K562 (cell line): ENCODE measurements around the gene VWA5B1.

ENCODE experiments used
- CTCF ChIP-seq, 3 experiments: IDR thresholded peaks in 2 of 3; conservative IDR thresholded peaks in 1 of 3; 2 replicates each; pipeline ENCODE4 v1.5.1; 2011 to 2012; ENCODE audit warnings: low read length in 3 of 3, mild to moderate bottlenecking in 3 of 3, control low read depth in 2 of 3, improper control_type of control experiment in 1 of 3, inconsistent platforms in 1 of 3, low read depth in 1 of 3, mixed read lengths in 1 of 3, moderate library complexity in 1 of 3; ENCODE audit not compliant: insufficient read depth in 2 of 3
- ELF4 ChIP-seq: fragments of 450-650 bp; formaldehyde crosslinking; IDR thresholded peaks from 2 replicates; pipeline ENCODE4 v1.4.0; 2022; ENCODE audit warnings: missing genetic modification characterization
- ELK1 ChIP-seq: sonication (generic); formaldehyde crosslinking; IDR thresholded peaks from 2 replicates; pipeline ENCODE4 v1.8.1; 2022; ENCODE audit warnings: missing genetic modification reagents
- POLR2AphosphoS5 ChIP-seq: IDR thresholded peaks from 2 replicates; pipeline ENCODE4 v1.6.1; 2011; ENCODE audit warnings: mild to moderate bottlenecking, low read depth, low read length, moderate library complexity; ENCODE audit not compliant: control insufficient read depth, insufficient read depth
- TFAP4 ChIP-seq: sonication (generic); formaldehyde crosslinking; IDR thresholded peaks from 2 replicates; pipeline ENCODE4 v1.8.0; 2022; ENCODE audit warnings: missing genetic modification reagents, mild to moderate bottlenecking, moderate library complexity, borderline replicate concordance
- ZFP36 ChIP-seq: fragments of 150-350 bp; IDR thresholded peaks from 2 replicates; pipeline ENCODE4 v1.6.1; 2018; ENCODE audit warnings: low read length, low read depth; ENCODE audit not compliant: partially characterized antibody

GRCh38 chr1:20280341-20280740 is 10.3 kb upstream of the VWA5B1 start:
- TF ChIP-seq TFAP4 = no peak
- no peak for TF ChIP-seq POLR2AphosphoS5
- no peak for TF ChIP-seq CTCF (IDR thresholded peaks at IDR 0.05 in 2 of 3, conservative IDR thresholded peaks at IDR 0.05 in 1 of 3; ENCODE audit: insufficient read depth in 2 of 3, low read depth in 1 of 3, low read length in 3 of 3)
- no peak for TF ChIP-seq ELK1 (CRISPR knock-in tag)
- TF ChIP-seq ZFP36 = no peak
- TF ChIP-seq ELF4 (CRISPR knock-in tag) = no peak
